ENCODE measurements around the gene C6orf52.

DNA sequence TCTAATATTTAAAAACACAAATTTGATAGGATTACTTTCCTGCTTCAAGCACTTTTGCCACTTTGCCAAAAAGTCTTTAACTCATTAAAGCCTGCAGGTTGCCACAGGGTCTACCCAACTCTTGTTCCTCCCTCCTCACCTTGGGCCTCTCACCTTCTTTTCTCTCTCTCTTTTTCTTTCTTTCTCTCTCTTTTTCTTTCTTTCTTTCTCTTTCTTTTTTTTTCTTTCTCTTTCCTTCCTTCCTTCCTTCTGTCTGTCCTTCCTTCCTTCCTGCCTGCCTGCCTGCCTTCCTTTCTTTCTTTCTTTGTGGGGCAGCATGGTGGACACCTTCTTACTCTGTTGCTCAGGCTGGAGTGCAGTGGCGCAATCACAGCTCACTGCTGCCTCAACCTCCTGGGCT, 50.2 kb downstream of the C6orf52 start:
- TF ChIP-seq SP1 (IDR thresholded peaks at IDR 0.05) = no peak
- no peak for TF ChIP-seq FOXA1 (IDR thresholded peaks at IDR 0.05)
- no peak for TF ChIP-seq LEF1 (IDR thresholded peaks at IDR 0.05; ENCODE audit: borderline replicate concordance)
- TF ChIP-seq SUZ12 (IDR thresholded peaks at IDR 0.05) = no peak
- TF ChIP-seq PKNOX1 (IDR thresholded peaks at IDR 0.05) = no peak
- no peak for TF ChIP-seq L3MBTL2 (conservative IDR thresholded peaks at IDR 0.05)
- TF ChIP-seq ZNF384 (IDR thresholded peaks at IDR 0.05) = no peak
- no peak for TF ChIP-seq BHLHE40 (IDR thresholded peaks at IDR 0.05; ENCODE audit: borderline replicate concordance)

All from HEK293T (cell line).